ENCODE results near the gene SAT2.

The SAT2 gene

DNA sequence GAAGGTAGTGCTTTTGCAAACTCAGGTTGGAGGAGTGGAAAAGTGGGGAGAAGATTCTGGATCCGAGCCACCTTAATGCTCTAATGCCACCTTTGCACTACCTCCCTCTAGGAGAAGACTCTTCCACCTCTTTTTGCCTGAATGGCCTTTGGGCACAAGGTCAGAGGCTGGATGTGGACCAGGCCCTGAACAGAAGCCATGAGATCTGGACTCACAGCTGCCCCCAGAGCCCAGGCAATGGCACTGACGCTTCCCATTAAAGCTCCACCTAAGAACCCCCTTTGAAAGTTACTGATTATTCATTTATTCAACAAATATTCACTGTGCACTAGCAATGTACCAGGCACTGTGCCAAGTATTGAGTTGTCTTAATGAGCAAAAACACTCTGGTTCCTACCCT, 5.5 kb upstream of the SAT2 start:
- H3K36me3 ChIP-seq (ENCODE audit: control insufficient read depth in 1 of 2, insufficient read depth in 2 of 2, low read length in 2 of 2), result no peaks in the 10 kb centered on the region
- H3K23ac ChIP-seq (ENCODE audit: low read length), result no peak overlapping the region
- no CpG with 5 or more reads among the region's 2 CpGs for WGBS (ENCODE audit: extremely low coverage, insufficient coverage, insufficient read length)
- H3K79me2 ChIP-seq (ENCODE audit: control insufficient read depth, insufficient read depth, low read length, poor library complexity), result no peaks in the 10 kb centered on the region
- H3K79me1 ChIP-seq (ENCODE audit: low read length), result no peaks in the 10 kb centered on the region
- H3K4me2 ChIP-seq (ENCODE audit: low read length), result no peak overlapping the region
- H3K4ac ChIP-seq (ENCODE audit: low read depth, low read length), result no peak overlapping the region
- H2BK12ac ChIP-seq (ENCODE audit: low read length), result no peak overlapping the region
- H4K91ac ChIP-seq (ENCODE audit: low read depth, low read length), result no peak overlapping the region
- H3K18ac ChIP-seq (ENCODE audit: low read length), result no peak overlapping the region
- H3K27ac ChIP-seq (ENCODE audit: low read depth, low read length), result no peak overlapping the region
- no peak overlapping the region for H3K9ac ChIP-seq (ENCODE audit: low read length)
- H4K8ac ChIP-seq (ENCODE audit: low read depth, low read length), result no peak overlapping the region
- DNase-seq, result no peak
- no peak overlapping the region for H2BK5ac ChIP-seq (ENCODE audit: low read depth, low read length, poor library complexity)
- no peak overlapping the region for H2AK5ac ChIP-seq (ENCODE audit: low read length)
- H3K27me3 ChIP-seq (ENCODE audit: insufficient read depth, low read length), result no peaks in the 10 kb centered on the region
- H2AFZ ChIP-seq (ENCODE audit: insufficient read depth, low read length, poor library complexity), result no peak overlapping the region
- peaks cover 1% of the 10 kb centered on the region for H3K9me3 ChIP-seq (ENCODE audit: insufficient read depth, low read depth, low read length)
- H3K4me3 ChIP-seq (ENCODE audit: low read depth, low read length), result no peak overlapping the region
- no peak overlapping the region for H3K14ac ChIP-seq (ENCODE audit: low read length)
- H3K4me1 ChIP-seq (ENCODE audit: control insufficient read depth in 1 of 2, insufficient read depth in 2 of 2, low read length in 2 of 2), result no peaks in the 10 kb centered on the region
- H4K12ac ChIP-seq (ENCODE audit: low read depth, low read length), result no peak overlapping the region
- no peak overlapping the region for H2BK120ac ChIP-seq (ENCODE audit: insufficient read depth, low read length, poor library complexity)

DNA sequence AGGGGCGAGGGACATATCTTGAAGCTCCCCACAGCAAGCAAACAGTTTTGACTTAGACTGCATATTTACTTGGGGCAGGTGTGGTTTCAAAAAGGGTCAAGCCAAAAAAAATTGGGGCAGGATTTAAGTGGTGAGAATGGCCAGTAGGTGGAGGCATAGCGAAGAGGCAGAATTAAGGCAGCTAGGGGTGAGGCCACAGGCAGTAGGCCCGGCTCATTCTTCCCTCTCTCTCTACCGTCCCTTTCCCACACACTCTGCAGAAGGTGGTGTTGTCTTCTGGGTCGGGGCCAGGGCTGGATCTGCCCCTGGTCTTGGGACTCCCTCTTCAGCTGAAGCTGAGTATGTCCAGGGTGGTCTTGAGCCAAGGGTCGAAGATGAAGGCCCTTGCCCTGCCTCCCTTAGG, 4.9 kb upstream of the SAT2 start:
- Histone ChIP-seq H2BK5ac (ENCODE audit: low read depth, low read length, poor library complexity) (no peak overlapping the region), H3K36me3 (ENCODE audit: control insufficient read depth in 1 of 2, insufficient read depth in 2 of 2, low read length in 2 of 2) (no peaks in the 10 kb centered on the region), H3K14ac (ENCODE audit: low read length) (no peak overlapping the region), H3K18ac (ENCODE audit: low read length) (no peak overlapping the region), H4K12ac (ENCODE audit: low read depth, low read length) (no peak overlapping the region), H3K4me3 (ENCODE audit: low read depth, low read length) (no peak overlapping the region), H4K91ac (ENCODE audit: low read depth, low read length) (no peak overlapping the region), H3K79me2 (ENCODE audit: control insufficient read depth, insufficient read depth, low read length, poor library complexity) (peaks cover under 1% of the 10 kb centered on the region), H2BK120ac (ENCODE audit: insufficient read depth, low read length, poor library complexity) (no peak overlapping the region), H3K9me3 (ENCODE audit: insufficient read depth, low read depth, low read length) (peaks cover 1% of the 10 kb centered on the region), H3K23ac (ENCODE audit: low read length) (no peak overlapping the region), H3K4me1 (ENCODE audit: control insufficient read depth in 1 of 2, insufficient read depth in 2 of 2, low read length in 2 of 2) (peaks cover 0 to 2% of the 10 kb centered on the region in 2 experiments), H3K79me1 (ENCODE audit: low read length) (peaks cover under 1% of the 10 kb centered on the region), H3K27ac (ENCODE audit: low read depth, low read length) (no peak overlapping the region), H3K27me3 (ENCODE audit: insufficient read depth, low read length) (no peaks in the 10 kb centered on the region), H3K4ac (ENCODE audit: low read depth, low read length) (no peak overlapping the region), H3K9ac (ENCODE audit: low read length) (no peak overlapping the region), H2AFZ (ENCODE audit: insufficient read depth, low read length, poor library complexity) (no peak overlapping the region), H2BK12ac (ENCODE audit: low read length) (no peak overlapping the region), H3K4me2 (ENCODE audit: low read length) (no peak overlapping the region), H4K8ac (ENCODE audit: low read depth, low read length) (no peak overlapping the region), H2AK5ac (ENCODE audit: low read length) (no peak overlapping the region)
- no CpG with 5 or more reads among the region's 6 CpGs for WGBS (ENCODE audit: extremely low coverage, insufficient coverage, insufficient read length)
- peak in 1 of 2 donors; percentile 45 for DNase-seq

DNA sequence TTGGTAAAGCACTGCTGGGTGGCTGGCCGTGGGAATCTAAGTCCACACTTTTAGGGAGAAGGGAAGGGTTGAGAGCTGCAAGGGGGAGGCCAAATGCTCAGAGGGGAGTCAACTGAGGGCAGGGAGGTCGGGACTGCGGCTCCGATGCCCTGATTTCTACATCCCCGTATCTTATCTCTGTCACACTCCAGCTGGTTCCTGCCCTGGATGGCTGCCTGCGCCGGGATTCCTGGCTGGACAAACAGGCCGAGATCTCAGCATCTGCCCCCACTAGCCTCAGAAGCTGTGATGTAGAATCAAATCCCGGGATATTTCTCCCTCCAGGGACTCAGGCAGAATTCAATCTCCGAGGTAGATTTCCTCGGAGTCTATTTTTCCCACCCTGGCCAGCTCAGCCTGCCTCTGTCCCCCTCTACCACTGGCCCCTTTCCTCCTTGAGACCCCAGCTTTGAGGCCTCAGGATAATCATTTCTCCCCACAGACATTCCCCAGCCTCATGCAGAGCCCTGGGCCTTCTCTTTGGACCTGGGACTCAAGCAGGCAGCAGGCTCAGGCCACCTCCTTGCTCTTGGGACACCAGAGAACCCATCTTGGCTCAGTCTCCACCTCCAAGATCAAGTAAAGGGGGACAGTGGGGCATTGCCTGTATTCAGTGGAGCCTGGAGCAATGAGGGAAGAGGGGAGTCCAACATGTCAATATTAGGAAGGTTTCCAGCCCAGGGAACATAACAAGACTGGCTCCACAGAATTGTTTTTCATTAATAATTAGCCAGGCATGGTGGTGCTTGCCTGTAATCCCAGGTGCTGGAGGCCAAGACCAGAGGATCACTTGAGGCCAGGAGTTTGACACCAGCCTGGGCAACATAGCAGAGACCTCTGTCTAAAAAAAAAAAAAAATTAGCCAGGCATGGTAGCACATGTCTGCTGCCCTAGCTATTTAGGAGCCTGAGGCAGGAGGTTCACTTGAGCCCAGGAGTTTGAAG, 4.1 kb upstream of the SAT2 start:
- H3K9me3 ChIP-seq (ENCODE audit: insufficient read depth, low read depth, low read length), result peaks cover 1% of the 10 kb centered on the region
- no peaks in the 10 kb centered on the region for H3K27me3 ChIP-seq (ENCODE audit: insufficient read depth, low read length)
- H4K91ac ChIP-seq (ENCODE audit: low read depth, low read length), result no peak overlapping the region
- no peak overlapping the region for H3K27ac ChIP-seq (ENCODE audit: low read depth, low read length)
- H3K23ac ChIP-seq (ENCODE audit: low read length), result no peak overlapping the region
- no peak overlapping the region for H3K18ac ChIP-seq (ENCODE audit: low read length)
- H3K79me2 ChIP-seq (ENCODE audit: control insufficient read depth, insufficient read depth, low read length, poor library complexity), result peaks cover 2% of the 10 kb centered on the region
- H3K4ac ChIP-seq (ENCODE audit: low read depth, low read length), result no peak overlapping the region
- H3K4me3 ChIP-seq (ENCODE audit: low read depth, low read length), result no peak overlapping the region
- no peak overlapping the region for H4K8ac ChIP-seq (ENCODE audit: low read depth, low read length)
- H2AK5ac ChIP-seq (ENCODE audit: low read length), result no peak overlapping the region
- no peak overlapping the region for H2BK12ac ChIP-seq (ENCODE audit: low read length)
- no peak overlapping the region for H3K14ac ChIP-seq (ENCODE audit: low read length)
- no peak for DNase-seq
- H2BK120ac ChIP-seq (ENCODE audit: insufficient read depth, low read length, poor library complexity), result no peak overlapping the region
- no peaks in the 10 kb centered on the region for H3K36me3 ChIP-seq (ENCODE audit: control insufficient read depth in 1 of 2, insufficient read depth in 2 of 2, low read length in 2 of 2)
- no peak overlapping the region for H3K9ac ChIP-seq (ENCODE audit: low read length)
- H3K79me1 ChIP-seq (ENCODE audit: low read length), result peaks cover 2% of the 10 kb centered on the region
- peaks cover 4 to 5% of the 10 kb centered on the region in 2 experiments for H3K4me1 ChIP-seq (ENCODE audit: control insufficient read depth in 1 of 2, insufficient read depth in 2 of 2, low read length in 2 of 2)
- no CpG with 5 or more reads among the region's 11 CpGs for WGBS (ENCODE audit: extremely low coverage, insufficient coverage, insufficient read length)
- no peak overlapping the region for H2AFZ ChIP-seq (ENCODE audit: insufficient read depth, low read length, poor library complexity)
- no peak overlapping the region for H2BK5ac ChIP-seq (ENCODE audit: low read depth, low read length, poor library complexity)
- H4K12ac ChIP-seq (ENCODE audit: low read depth, low read length), result no peak overlapping the region
- no peak overlapping the region for H3K4me2 ChIP-seq (ENCODE audit: low read length)

DNA sequence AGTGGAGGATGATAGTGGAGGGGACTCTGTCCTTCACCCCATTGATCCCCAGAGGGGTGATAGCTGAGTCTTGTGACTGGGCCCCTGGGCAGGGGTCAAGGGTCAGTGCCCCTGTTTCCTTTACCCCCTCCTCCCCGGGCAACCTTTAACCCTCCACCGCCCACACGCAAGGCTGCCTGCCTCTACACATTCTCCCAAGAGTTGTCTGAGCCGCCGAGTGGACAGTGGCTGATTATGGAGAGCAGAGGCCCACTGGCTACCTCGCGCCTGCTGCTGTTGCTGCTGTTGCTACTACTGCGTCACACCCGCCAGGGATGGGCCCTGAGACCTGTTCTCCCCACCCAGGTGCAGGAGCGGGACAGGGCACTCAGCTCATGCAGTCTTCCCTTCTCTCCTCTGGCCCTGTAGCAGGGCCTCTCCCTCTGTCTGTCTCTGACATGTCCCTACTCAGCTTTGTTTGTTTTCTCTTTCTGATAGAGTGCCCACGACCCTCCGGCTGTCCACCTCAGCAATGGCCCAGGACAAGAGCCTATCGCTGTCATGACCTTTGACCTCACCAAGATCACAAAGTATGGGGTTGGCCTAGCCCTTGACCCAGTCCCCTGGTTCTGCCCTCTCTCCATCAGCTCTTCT, 2.4 kb upstream of the SAT2 start, which contains the start of gene SHBG:
SHBG (plus strand) TSS at position 197 of the 633 bp plus-strand sequence; CDS start at position 235, 38 bp downstream.
- no CpG with 5 or more reads among the region's 13 CpGs for WGBS (ENCODE audit: extremely low coverage, insufficient coverage, insufficient read length)
- H3K4me1 ChIP-seq (ENCODE audit: control insufficient read depth in 1 of 2, insufficient read depth in 2 of 2, low read length in 2 of 2), result peaks cover 5% of the 10 kb centered on the region in 2 experiments
- H2BK5ac ChIP-seq (ENCODE audit: low read depth, low read length, poor library complexity), result no peak within 1 kb of the TSS
- H3K27ac ChIP-seq (ENCODE audit: low read depth, low read length), result no peak within 1 kb of the TSS
- H4K12ac ChIP-seq (ENCODE audit: low read depth, low read length), result no peak within 1 kb of the TSS
- no peaks in the 10 kb centered on the region for H3K27me3 ChIP-seq (ENCODE audit: insufficient read depth, low read length)
- H3K9ac ChIP-seq (ENCODE audit: low read length), result no peak within 1 kb of the TSS
- H2BK120ac ChIP-seq (ENCODE audit: insufficient read depth, low read length, poor library complexity), result no peak within 1 kb of the TSS
- no peak within 1 kb of the TSS for H3K4me3 ChIP-seq (ENCODE audit: low read depth, low read length)
- H3K9me3 ChIP-seq (ENCODE audit: insufficient read depth, low read depth, low read length), result peaks cover 1% of the 10 kb centered on the region
- no peak within 1 kb of the TSS for H2AK5ac ChIP-seq (ENCODE audit: low read length)
- no peak within 1 kb of the TSS for H4K8ac ChIP-seq (ENCODE audit: low read depth, low read length)
- no peak within 1 kb of the TSS for H2BK12ac ChIP-seq (ENCODE audit: low read length)
- H3K79me1 ChIP-seq (ENCODE audit: low read length), result peaks cover 2% of the 10 kb centered on the region
- H3K4me2 ChIP-seq (ENCODE audit: low read length), result no peak within 1 kb of the TSS
- no peak within 1 kb of the TSS for H3K23ac ChIP-seq (ENCODE audit: low read length)
- no peak within 1 kb of the TSS for H4K91ac ChIP-seq (ENCODE audit: low read depth, low read length)
- H3K14ac ChIP-seq (ENCODE audit: low read length), result no peak within 1 kb of the TSS
- no peak within 1 kb of the TSS for H3K4ac ChIP-seq (ENCODE audit: low read depth, low read length)
- DNase-seq, result no peak
- H3K36me3 ChIP-seq (ENCODE audit: control insufficient read depth in 1 of 2, insufficient read depth in 2 of 2, low read length in 2 of 2), result peaks cover 0 to 2% of the 10 kb centered on the region in 2 experiments
- H3K79me2 ChIP-seq (ENCODE audit: control insufficient read depth, insufficient read depth, low read length, poor library complexity), result peaks cover 2% of the 10 kb centered on the region
- H2AFZ ChIP-seq (ENCODE audit: insufficient read depth, low read length, poor library complexity), result no peak within 1 kb of the TSS
- H3K18ac ChIP-seq (ENCODE audit: low read length), result no peak within 1 kb of the TSS

Measured in trophoblast cell (in vitro differentiated cells and primary cell).